SU-DHL-6 (cell line): ENCODE data around the gene ZNF283.

ENCODE experiments used
- EZH2phosphoT487 ChIP-seq: fragments of 200-600 bp; sonication (generic), shearing (Covaris generic); conservative IDR thresholded peaks from 2 replicates; pipeline ENCODE4 v1.6.1; 2018; ENCODE audit warnings: mild to moderate bottlenecking, antibody characterized with exemption, low read length, moderate library complexity, mixed read lengths
- TF ChIP-seq, protein P1 (sequence below): fragments of 200-600 bp; sonication (generic); IDR thresholded peaks from one replicate; pipeline ENCODE4 v1.5.1; 2017; ENCODE audit warnings: antibody characterized with exemption, mild to moderate bottlenecking, low read length, moderate library complexity; ENCODE audit not compliant: insufficient read depth, poor library complexity, severe bottlenecking

DNA sequence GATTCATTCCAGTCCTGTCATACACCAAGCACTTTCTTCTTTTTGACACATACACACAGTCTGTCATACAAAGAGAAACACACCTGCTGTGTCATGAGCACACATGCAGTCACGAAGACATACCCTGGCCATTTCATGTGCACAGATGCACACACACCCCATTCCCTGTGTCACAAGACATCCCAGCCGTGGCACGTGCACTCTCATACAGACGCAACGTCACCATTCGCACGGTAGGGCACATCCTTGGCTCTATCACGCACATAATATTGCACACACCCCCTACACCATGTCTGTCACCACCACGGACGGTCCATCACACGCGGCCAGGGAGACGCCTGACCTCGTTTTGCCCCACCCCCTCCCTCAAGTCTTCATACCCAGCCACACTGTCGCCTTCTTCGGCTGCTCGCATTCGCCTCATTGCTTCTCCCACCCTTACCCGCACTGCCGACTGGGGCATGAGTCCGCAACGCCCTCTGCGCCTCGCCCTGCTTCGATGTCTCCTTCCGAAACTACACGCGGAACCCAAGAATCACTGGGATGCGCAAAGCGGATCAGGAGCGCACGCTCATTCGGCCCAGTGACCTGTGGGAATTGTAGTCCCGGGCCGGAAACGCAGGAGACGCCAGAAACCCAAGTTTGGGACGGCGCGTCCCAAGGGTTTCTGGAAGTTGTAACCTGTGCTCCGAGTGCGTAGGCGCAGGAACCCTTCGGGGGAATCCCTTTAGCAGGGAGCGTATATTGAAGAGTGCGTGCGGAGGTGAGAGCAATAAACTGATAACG lies 6.8 kb upstream of the ZNF283 start:
- TF ChIP-seq, protein P1, sequence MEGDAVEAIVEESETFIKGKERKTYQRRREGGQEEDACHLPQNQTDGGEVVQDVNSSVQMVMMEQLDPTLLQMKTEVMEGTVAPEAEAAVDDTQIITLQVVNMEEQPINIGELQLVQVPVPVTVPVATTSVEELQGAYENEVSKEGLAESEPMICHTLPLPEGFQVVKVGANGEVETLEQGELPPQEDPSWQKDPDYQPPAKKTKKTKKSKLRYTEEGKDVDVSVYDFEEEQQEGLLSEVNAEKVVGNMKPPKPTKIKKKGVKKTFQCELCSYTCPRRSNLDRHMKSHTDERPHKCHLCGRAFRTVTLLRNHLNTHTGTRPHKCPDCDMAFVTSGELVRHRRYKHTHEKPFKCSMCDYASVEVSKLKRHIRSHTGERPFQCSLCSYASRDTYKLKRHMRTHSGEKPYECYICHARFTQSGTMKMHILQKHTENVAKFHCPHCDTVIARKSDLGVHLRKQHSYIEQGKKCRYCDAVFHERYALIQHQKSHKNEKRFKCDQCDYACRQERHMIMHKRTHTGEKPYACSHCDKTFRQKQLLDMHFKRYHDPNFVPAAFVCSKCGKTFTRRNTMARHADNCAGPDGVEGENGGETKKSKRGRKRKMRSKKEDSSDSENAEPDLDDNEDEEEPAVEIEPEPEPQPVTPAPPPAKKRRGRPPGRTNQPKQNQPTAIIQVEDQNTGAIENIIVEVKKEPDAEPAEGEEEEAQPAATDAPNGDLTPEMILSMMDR, result no peak
- no peak for TF ChIP-seq EZH2phosphoT487
